ENCODE data around the gene ASB6. TPM values are rescaled to one million over a fixed set of nuclear protein-coding genes. Genes with fewer than 3 reads are reported as not detected.
A peak's percentile ranks its signal among the peaks of the same experiment; 100 is the strongest.

Gene ASB6
- total and polyA plus RNA-seq, 2 of the 13 experiments (the other 11 are each of a cell fraction or from before 2014, with no cell fraction given) = 8.2 to 8.4 TPM

GRCh38 chr9:129643706-129644105, 1.8 kb upstream of the ASB6 start (continued):
- TF ChIP-seq MNT (IDR thresholded peaks at IDR 0.05) (no peak), ZNF30 (CRISPR knock-in tag; IDR thresholded peaks at IDR 0.05) (no peak), ZNF253 (CRISPR knock-in tag; IDR thresholded peaks at IDR 0.05; ENCODE audit: borderline replicate concordance) (no peak), SYNCRIP (IDR thresholded peaks at IDR 0.05; ENCODE audit: insufficient read depth, low read depth, low read length) (no peak)

- intact Hi-C loops (cut with micrococcal nuclease; ENCODE audit: unreplicated experiment) = loop anchor here (5.0 kb wide), 1 partner anchor 141 kb away; no protein-coding TSS in a partner anchor
- peaks cover 9% of the 10 kb centered on the region; the same call in 1 of the 2 replicates for H4K20me1 ChIP-seq (ENCODE audit: insufficient read depth, low read length)
- in situ Hi-C loops (cut with HindIII; ENCODE audit: extremely low pct_ligation_motif_present, low pct_unique_long_range_greater_than_20kb) = loop anchor here (10.0 kb wide), 1 partner anchor 144 kb away; no protein-coding TSS in a partner anchor
- peaks cover 0 to 3% of the 10 kb centered on the region in 2 experiments; a peak in 1 of 5 replicates for H3K27me3 ChIP-seq (ENCODE audit: control insufficient read depth in 1 of 2, insufficient read depth in 2 of 2, low read length in 2 of 2)
- 20% methylated on average over 9 of the region's 44 CpGs for WGBS (ENCODE audit: low lambda C conversion rate)
- H3K27ac ChIP-seq (ENCODE audit: extremely low read length, insufficient read depth, low read length) = peak overlapping the region; percentile 51
- ChIA-PET CTCF (ENCODE audit: low intra/inter-chr PET ratio, low total read pairs) (interaction anchor here (1.5 to 1.9 kb wide), 2 partner anchors 143 to 149 kb away, joined by 9 to 15 read pairs; no protein-coding TSS in a partner anchor), POLR2A (no interaction called here)
- H2AFZ ChIP-seq (ENCODE audit: low read length) = no peak overlapping the region
- H3K4me2 ChIP-seq (ENCODE audit: low read depth, low read length) = peak overlapping the region; percentile 99
- DNase-seq (ENCODE audit: low spot score) (no peak), FAIRE-seq (no peak), ATAC-seq (peak; percentile 6)
- H3K4me3 ChIP-seq (replicated peaks in 1 of 3; ENCODE audit: insufficient read depth in 1 of 3, low read depth in 2 of 3, low read length in 3 of 3) = peak overlapping the region; percentile 92 to 100 (median 98)
- peaks cover 30% of the 10 kb centered on the region for H3K4me1 ChIP-seq (ENCODE audit: insufficient read depth, low read length)
- peak overlapping the region; percentile 94 for H3K9ac ChIP-seq (ENCODE audit: insufficient read depth, low read depth, low read length)
- H3K36me3 ChIP-seq (replicated peaks in 1 of 2; ENCODE audit: control insufficient read depth in 1 of 2, insufficient read depth in 2 of 2, low read length in 2 of 2) = peaks cover 14 to 32% of the 10 kb centered on the region in 2 experiments; a peak in 4 of 5 replicates
- H3K9me3 ChIP-seq (ENCODE audit: low read length) = no peaks in the 10 kb centered on the region
- BruUV-seq (replicated peaks) = TSS peak; percentile 62
- peaks cover 23% of the 10 kb centered on the region for H3K79me2 ChIP-seq (ENCODE audit: insufficient read depth, low read length)
- TF ChIP-seq MNT (IDR thresholded peaks at IDR 0.05) (0 out of 2 replicates have a peak, but pooled peaks have one; percentile 15), ZNF446 (CRISPR knock-in tag; IDR thresholded peaks at IDR 0.05) (no peak), ZNF549 (CRISPR knock-in tag; IDR thresholded peaks at IDR 0.05) (no peak), ZBTB3 (CRISPR knock-in tag; IDR thresholded peaks at IDR 0.05; ENCODE audit: borderline replicate concordance, low read depth) (no peak), ZNF589 (CRISPR knock-in tag; conservative IDR thresholded peaks at IDR 0.05) (0 out of 2 replicates have a peak, but pooled peaks have one; percentile 9)
- TF ChIP-seq, protein P1, sequence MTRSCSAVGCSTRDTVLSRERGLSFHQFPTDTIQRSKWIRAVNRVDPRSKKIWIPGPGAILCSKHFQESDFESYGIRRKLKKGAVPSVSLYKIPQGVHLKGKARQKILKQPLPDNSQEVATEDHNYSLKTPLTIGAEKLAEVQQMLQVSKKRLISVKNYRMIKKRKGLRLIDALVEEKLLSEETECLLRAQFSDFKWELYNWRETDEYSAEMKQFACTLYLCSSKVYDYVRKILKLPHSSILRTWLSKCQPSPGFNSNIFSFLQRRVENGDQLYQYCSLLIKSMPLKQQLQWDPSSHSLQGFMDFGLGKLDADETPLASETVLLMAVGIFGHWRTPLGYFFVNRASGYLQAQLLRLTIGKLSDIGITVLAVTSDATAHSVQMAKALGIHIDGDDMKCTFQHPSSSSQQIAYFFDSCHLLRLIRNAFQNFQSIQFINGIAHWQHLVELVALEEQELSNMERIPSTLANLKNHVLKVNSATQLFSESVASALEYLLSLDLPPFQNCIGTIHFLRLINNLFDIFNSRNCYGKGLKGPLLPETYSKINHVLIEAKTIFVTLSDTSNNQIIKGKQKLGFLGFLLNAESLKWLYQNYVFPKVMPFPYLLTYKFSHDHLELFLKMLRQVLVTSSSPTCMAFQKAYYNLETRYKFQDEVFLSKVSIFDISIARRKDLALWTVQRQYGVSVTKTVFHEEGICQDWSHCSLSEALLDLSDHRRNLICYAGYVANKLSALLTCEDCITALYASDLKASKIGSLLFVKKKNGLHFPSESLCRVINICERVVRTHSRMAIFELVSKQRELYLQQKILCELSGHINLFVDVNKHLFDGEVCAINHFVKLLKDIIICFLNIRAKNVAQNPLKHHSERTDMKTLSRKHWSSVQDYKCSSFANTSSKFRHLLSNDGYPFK (CRISPR knock-in tag; IDR thresholded peaks at IDR 0.05; ENCODE audit: borderline replicate concordance) = no peak
- TF ChIP-seq, protein P2, sequence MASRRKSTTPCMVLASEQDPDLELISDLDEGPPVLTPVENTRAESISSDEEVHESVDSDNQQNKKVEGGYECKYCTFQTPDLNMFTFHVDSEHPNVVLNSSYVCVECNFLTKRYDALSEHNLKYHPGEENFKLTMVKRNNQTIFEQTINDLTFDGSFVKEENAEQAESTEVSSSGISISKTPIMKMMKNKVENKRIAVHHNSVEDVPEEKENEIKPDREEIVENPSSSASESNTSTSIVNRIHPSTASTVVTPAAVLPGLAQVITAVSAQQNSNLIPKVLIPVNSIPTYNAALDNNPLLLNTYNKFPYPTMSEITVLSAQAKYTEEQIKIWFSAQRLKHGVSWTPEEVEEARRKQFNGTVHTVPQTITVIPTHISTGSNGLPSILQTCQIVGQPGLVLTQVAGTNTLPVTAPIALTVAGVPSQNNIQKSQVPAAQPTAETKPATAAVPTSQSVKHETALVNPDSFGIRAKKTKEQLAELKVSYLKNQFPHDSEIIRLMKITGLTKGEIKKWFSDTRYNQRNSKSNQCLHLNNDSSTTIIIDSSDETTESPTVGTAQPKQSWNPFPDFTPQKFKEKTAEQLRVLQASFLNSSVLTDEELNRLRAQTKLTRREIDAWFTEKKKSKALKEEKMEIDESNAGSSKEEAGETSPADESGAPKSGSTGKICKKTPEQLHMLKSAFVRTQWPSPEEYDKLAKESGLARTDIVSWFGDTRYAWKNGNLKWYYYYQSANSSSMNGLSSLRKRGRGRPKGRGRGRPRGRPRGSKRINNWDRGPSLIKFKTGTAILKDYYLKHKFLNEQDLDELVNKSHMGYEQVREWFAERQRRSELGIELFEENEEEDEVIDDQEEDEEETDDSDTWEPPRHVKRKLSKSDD (CRISPR knock-in tag; IDR thresholded peaks at IDR 0.05; ENCODE audit: low read depth) = no peak
Observed at GRCh38 chr9:129640871-129641749, 841 bp downstream of the ASB6 start.
